Rectal smooth muscle tissue (tissue), 1 donor: ENCODE measurements around the gene SRI.

Source experiments
- H3K27ac ChIP-seq: one replicate; pipeline ENCODE4 v1.7.0; 2013; ENCODE audit warnings: low read depth, low read length, inconsistent platforms
- H3K27me3 ChIP-seq: one replicate; pipeline ENCODE4 v1.7.0; 2013; ENCODE audit warnings: low read length; ENCODE audit not compliant: control insufficient read depth, insufficient read depth
- H3K36me3 ChIP-seq: one replicate; pipeline ENCODE4 v1.7.0; 2013; ENCODE audit warnings: low read length; ENCODE audit not compliant: control insufficient read depth, insufficient read depth
- H3K4me1 ChIP-seq: one replicate; pipeline ENCODE4 v1.7.0; 2013; ENCODE audit warnings: low read length; ENCODE audit not compliant: control insufficient read depth, insufficient read depth
- H3K4me3 ChIP-seq: one replicate; pipeline ENCODE4 v1.7.0; 2013; ENCODE audit warnings: low read length
- H3K9ac ChIP-seq: one replicate; pipeline ENCODE4 v1.7.0; 2013; ENCODE audit warnings: low read length

Gene SRI

GRCh38 chr7:88201305-88201704 is 18.5 kb downstream of the SRI start:
- Histone ChIP-seq H3K9ac (no peak overlapping the region), H3K4me1 (no peaks in the 10 kb centered on the region), H3K36me3 (peaks cover 4% of the 10 kb centered on the region), H3K27ac (no peak overlapping the region), H3K27me3 (no peaks in the 10 kb centered on the region), H3K4me3 (no peak overlapping the region)

GRCh38 chr7:88200789-88201188 is 19.0 kb downstream of the SRI start:
- peaks cover 4% of the 10 kb centered on the region for H3K36me3 ChIP-seq
- no peaks in the 10 kb centered on the region for H3K4me1 ChIP-seq
- H3K9ac ChIP-seq: no peak overlapping the region
- no peak overlapping the region for H3K4me3 ChIP-seq
- H3K27ac ChIP-seq: no peak overlapping the region
- no peaks in the 10 kb centered on the region for H3K27me3 ChIP-seq

DNA sequence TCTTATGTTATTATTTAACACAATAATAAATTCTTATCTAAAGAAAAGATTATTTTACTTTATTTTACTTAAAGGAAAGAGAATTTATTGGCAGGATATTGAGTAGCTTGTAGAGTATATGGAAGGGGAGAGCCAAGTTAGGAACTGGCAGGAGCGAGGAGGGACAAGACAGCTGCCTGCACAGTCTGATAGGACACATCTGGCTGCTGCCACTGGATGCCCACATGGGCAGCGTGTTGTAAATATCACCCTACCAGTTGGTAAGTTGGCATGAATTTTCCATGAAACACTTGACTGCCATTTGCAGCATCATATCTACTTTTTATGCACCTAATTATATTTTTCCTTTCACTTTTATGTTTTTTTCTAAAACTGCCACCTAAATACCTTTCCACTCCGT is 19.6 kb downstream of the SRI start:
- H3K4me3 ChIP-seq: no peak overlapping the region
- H3K9ac ChIP-seq: no peak overlapping the region
- no peaks in the 10 kb centered on the region for H3K27me3 ChIP-seq
- no peaks in the 10 kb centered on the region for H3K4me1 ChIP-seq
- H3K27ac ChIP-seq: no peak overlapping the region
- H3K36me3 ChIP-seq: peaks cover 4% of the 10 kb centered on the region

DNA sequence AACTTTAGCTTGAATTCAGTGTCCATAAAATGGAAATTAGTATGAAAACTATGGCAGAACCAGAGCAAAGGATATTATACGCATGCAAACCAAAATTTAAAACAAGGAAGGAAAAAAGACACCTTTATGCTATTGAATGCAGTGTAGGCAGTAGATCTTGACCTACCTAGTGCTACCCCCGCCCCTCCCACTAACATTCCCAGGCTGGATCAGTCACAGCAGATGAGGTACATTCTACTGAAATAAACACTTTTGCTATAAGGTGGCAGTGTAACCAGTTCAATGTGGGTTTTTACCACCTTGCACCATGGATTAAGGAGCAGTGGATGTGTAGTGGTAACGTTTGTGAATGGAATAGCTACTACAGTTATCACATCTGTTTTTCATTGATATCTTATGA is 27.9 kb downstream of the SRI start:
- Histone ChIP-seq H3K27me3 (no peaks in the 10 kb centered on the region), H3K36me3 (no peaks in the 10 kb centered on the region), H3K9ac (no peak overlapping the region), H3K4me3 (no peak overlapping the region), H3K27ac (no peak overlapping the region), H3K4me1 (no peaks in the 10 kb centered on the region)

GRCh38 chr7:88185650-88186049 is 34.2 kb downstream of the SRI start:
- Histone ChIP-seq H3K4me1 (no peaks in the 10 kb centered on the region), H3K9ac (no peak overlapping the region), H3K36me3 (no peaks in the 10 kb centered on the region), H3K27me3 (no peaks in the 10 kb centered on the region), H3K27ac (no peak overlapping the region), H3K4me3 (no peak overlapping the region)

DNA sequence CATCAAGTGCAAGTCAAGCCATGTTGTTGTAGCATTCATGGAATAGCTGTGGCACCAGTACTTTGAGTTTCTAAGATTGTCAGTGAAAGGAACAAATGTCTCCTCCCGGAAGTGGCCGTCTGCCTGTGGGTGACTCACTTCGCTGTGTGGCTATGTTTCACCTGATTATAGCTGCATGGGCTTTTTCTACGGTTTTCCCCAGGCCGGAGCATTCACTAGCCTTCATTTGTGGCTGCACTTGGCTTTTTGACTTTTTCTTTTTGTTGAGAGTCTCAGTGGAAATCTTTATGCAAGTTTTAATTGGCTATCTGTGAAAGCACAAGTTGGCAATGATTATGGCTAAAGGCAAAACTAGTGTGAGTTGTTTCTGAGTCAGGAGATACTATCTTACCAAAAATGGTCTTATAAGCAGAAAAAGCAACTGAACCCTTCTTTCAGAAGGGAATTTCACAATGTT is 35.0 kb downstream of the SRI start:
- Histone ChIP-seq H3K27ac (no peak overlapping the region), H3K4me3 (no peak overlapping the region), H3K9ac (no peak overlapping the region), H3K36me3 (no peaks in the 10 kb centered on the region), H3K27me3 (no peaks in the 10 kb centered on the region), H3K4me1 (no peaks in the 10 kb centered on the region)

- no peak overlapping the region for H3K4me3 ChIP-seq
- H3K27ac ChIP-seq: no peak overlapping the region
- no peaks in the 10 kb centered on the region for H3K36me3 ChIP-seq
- no peak overlapping the region for H3K9ac ChIP-seq
- no peaks in the 10 kb centered on the region for H3K27me3 ChIP-seq
- H3K4me1 ChIP-seq: no peaks in the 10 kb centered on the region
Observed at GRCh38 chr7:88183051-88183450, 36.8 kb downstream of the SRI start.

GRCh38 chr7:88176190-88176589 is 43.6 kb downstream of the SRI start:
- H3K36me3 ChIP-seq: no peaks in the 10 kb centered on the region
- no peaks in the 10 kb centered on the region for H3K27me3 ChIP-seq
- no peaks in the 10 kb centered on the region for H3K4me1 ChIP-seq
- H3K27ac ChIP-seq: no peak overlapping the region
- H3K9ac ChIP-seq: no peak overlapping the region
- H3K4me3 ChIP-seq: no peak overlapping the region

DNA sequence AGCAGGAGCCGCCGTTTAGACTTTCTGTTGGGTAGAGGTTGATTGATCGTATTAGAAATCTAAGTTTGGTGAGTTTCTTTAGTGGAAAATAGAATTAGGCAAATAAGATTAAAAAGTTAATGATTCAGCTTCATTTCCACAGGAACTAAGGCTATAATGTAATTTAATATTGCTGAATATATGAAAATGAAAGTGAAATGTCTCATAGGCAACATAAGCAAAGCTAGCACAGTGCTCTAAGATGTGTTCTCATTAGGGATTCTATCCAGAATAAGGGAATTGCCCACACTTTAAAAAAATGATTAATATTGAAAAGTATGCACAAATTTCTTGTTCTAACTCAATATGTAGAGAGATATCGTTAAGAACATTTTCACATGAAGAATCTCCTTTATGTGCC is 47.0 kb downstream of the SRI start:
- Histone ChIP-seq H3K27ac (no peak overlapping the region), H3K4me1 (no peaks in the 10 kb centered on the region), H3K4me3 (no peak overlapping the region), H3K9ac (no peak overlapping the region), H3K36me3 (no peaks in the 10 kb centered on the region), H3K27me3 (no peaks in the 10 kb centered on the region)

GRCh38 chr7:88169717-88170320 is 50.0 kb downstream of the SRI start:
- no peak overlapping the region for H3K27ac ChIP-seq
- no peaks in the 10 kb centered on the region for H3K4me1 ChIP-seq
- H3K4me3 ChIP-seq: no peak overlapping the region
- no peaks in the 10 kb centered on the region for H3K27me3 ChIP-seq
- no peaks in the 10 kb centered on the region for H3K36me3 ChIP-seq
- H3K9ac ChIP-seq: no peak overlapping the region

DNA sequence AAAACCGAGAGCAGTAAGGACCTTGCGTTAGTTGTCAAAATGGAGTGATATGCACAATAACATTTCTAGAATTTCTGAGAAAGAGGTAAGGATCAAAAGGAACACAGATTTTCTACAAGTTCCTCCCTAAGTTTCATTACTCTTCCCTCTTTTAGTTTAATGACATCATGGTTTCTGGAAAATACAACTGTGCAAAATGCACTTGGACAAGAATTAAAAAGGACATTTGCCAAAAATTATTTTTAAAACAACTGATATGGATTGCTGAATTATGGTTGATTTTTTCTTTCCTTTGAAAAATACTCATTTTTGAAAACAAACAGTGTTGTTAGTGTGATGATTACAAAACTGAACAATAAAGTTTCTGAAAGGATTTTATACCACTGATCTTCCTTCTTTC is 52.1 kb downstream of the SRI start:
- no peaks in the 10 kb centered on the region for H3K4me1 ChIP-seq
- no peak overlapping the region for H3K9ac ChIP-seq
- no peaks in the 10 kb centered on the region for H3K36me3 ChIP-seq
- no peak overlapping the region for H3K4me3 ChIP-seq
- H3K27me3 ChIP-seq: no peaks in the 10 kb centered on the region
- H3K27ac ChIP-seq: no peak overlapping the region

DNA sequence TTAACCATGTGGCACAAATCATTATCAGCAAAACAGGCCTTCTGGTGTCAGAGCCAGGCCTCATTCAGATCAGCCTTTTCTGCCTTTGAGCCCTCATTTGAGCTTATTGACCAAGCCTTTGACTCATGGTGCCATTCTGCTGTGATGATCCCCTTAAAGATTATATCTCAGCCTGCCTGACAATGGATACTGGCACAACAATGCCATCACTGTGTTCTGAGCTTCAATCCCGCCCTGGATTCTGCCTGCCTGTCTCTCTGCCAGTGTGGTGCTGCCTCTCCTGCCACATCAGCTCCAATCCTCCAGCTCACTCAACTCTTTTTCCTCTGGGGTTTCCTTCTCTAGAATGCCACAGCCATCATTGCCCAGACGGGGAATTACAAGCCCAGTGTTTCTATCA is 52.6 kb downstream of the SRI start:
- Histone ChIP-seq H3K27ac (no peak overlapping the region), H3K9ac (no peak overlapping the region), H3K4me3 (no peak overlapping the region), H3K27me3 (no peaks in the 10 kb centered on the region), H3K36me3 (no peaks in the 10 kb centered on the region), H3K4me1 (no peaks in the 10 kb centered on the region)

DNA sequence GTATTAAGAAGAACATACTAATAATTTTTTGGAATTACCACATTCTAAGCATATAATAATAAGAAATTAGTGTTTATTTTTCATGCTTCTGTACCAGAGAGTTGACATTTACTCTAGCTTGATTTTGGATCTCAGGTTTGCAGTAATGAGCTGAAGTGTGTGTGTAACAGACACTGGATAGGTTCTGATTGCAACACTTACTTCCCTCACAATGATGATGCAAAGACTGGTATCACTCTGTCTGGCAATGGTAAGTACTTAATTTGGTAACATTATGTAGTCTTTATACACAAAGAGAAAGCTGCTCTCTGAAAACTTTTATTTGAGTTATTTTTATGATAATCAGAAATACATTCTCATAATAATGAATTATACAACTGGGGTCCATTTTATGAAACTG is 54.1 kb downstream of the SRI start:
- Histone ChIP-seq H3K36me3 (no peaks in the 10 kb centered on the region), H3K9ac (no peak overlapping the region), H3K4me3 (no peak overlapping the region), H3K27me3 (no peaks in the 10 kb centered on the region), H3K4me1 (no peaks in the 10 kb centered on the region), H3K27ac (no peak overlapping the region)
